ENCODE results near the gene DEFB124. TPM values are rescaled to one million over a fixed set of nuclear protein-coding genes. Genes with fewer than 3 reads are reported as not detected.
"Not testable (repeated sequence)": the region's sequence is repeated elsewhere in the genome, so short reads cannot be mapped to it uniquely, and the experiment has no call there.

The DEFB124 gene
- total RNA-seq, 1 donor from 2014 or later = not detected

- Mint-ChIP-seq H3K4me1 (ENCODE audit: low read depth) (no peaks in the 10 kb centered on the region), H3K27me3 (ENCODE audit: low read depth) (peaks cover 4% of the 10 kb centered on the region), H3K9me3 (no peaks in the 10 kb centered on the region), H3K36me3 (ENCODE audit: low read depth) (no peaks in the 10 kb centered on the region), H3K4me3 (ENCODE audit: low read depth) (no peak overlapping the region), H3K27ac (no peak overlapping the region)
- intact Hi-C loops (cut with micrococcal nuclease) = no loop called here
- no peak for DNase-seq (ENCODE audit: low spot score)
Observed at GRCh38 chr20:31430568-31431115, 44.3 kb downstream of the DEFB124 start.

GRCh38 chr20:31427576-31427975, 47.4 kb downstream of the DEFB124 start:
- DNase-seq (ENCODE audit: low spot score); intact Hi-C loops (cut with micrococcal nuclease); H3K9me3 Mint-ChIP-seq; H3K4me3 Mint-ChIP-seq (ENCODE audit: low read depth); H3K36me3 Mint-ChIP-seq (ENCODE audit: low read depth); H3K4me1 Mint-ChIP-seq (ENCODE audit: low read depth); H3K27me3 Mint-ChIP-seq (ENCODE audit: low read depth); H3K27ac Mint-ChIP-seq: not testable (repeated sequence)

- DNase-seq (ENCODE audit: low spot score); intact Hi-C loops (cut with micrococcal nuclease); H3K27me3 Mint-ChIP-seq (ENCODE audit: low read depth); H3K27ac Mint-ChIP-seq; H3K36me3 Mint-ChIP-seq (ENCODE audit: low read depth); H3K4me1 Mint-ChIP-seq (ENCODE audit: low read depth); H3K4me3 Mint-ChIP-seq (ENCODE audit: low read depth); H3K9me3 Mint-ChIP-seq: not testable (repeated sequence)
Observed at GRCh38 chr20:31426891-31427551, 47.9 kb downstream of the DEFB124 start.

GRCh38 chr20:31425797-31426196, 49.1 kb downstream of the DEFB124 start:
- Mint-ChIP-seq H3K9me3 (no peaks in the 10 kb centered on the region), H3K27ac (no peak overlapping the region), H3K4me1 (ENCODE audit: low read depth) (no peaks in the 10 kb centered on the region), H3K36me3 (ENCODE audit: low read depth) (no peaks in the 10 kb centered on the region), H3K4me3 (ENCODE audit: low read depth) (no peak overlapping the region), H3K27me3 (ENCODE audit: low read depth) (no peaks in the 10 kb centered on the region)
- intact Hi-C loops (cut with micrococcal nuclease) = no loop called here
- DNase-seq (ENCODE audit: low spot score) = no peak

- Mint-ChIP-seq H3K4me1 (ENCODE audit: low read depth) (no peaks in the 10 kb centered on the region), H3K9me3 (no peaks in the 10 kb centered on the region), H3K4me3 (ENCODE audit: low read depth) (no peak overlapping the region), H3K36me3 (ENCODE audit: low read depth) (no peaks in the 10 kb centered on the region), H3K27me3 (ENCODE audit: low read depth) (no peaks in the 10 kb centered on the region), H3K27ac (no peak overlapping the region)
- intact Hi-C loops (cut with micrococcal nuclease) = no loop called here
- DNase-seq (ENCODE audit: low spot score) = no peak
Observed at GRCh38 chr20:31418307-31418706, 56.6 kb downstream of the DEFB124 start.

GRCh38 chr20:31415653-31416052, 59.3 kb downstream of the DEFB124 start:
- Mint-ChIP-seq H3K4me3 (ENCODE audit: low read depth) (no peak overlapping the region), H3K36me3 (ENCODE audit: low read depth) (no peaks in the 10 kb centered on the region), H3K4me1 (ENCODE audit: low read depth) (no peaks in the 10 kb centered on the region), H3K9me3 (no peaks in the 10 kb centered on the region), H3K27me3 (ENCODE audit: low read depth) (no peaks in the 10 kb centered on the region), H3K27ac (no peak overlapping the region)
- no peak for DNase-seq (ENCODE audit: low spot score)
- intact Hi-C loops (cut with micrococcal nuclease) = no loop called here

Other genes with a start within 250 kb of the DEFB124 start
- gene DEFB115, start 217.5 kb downstream of the DEFB124 start, total RNA-seq = not detected in 2 replicates
- not detected in 2 replicates for gene DEFB116, start 166.5 kb downstream of the DEFB124 start, total RNA-seq
- gene DEFB118, start 106.5 kb downstream of the DEFB124 start, total RNA-seq = not detected in 2 replicates
- not detected in 2 replicates for gene DEFB119, start 84.5 kb downstream of the DEFB124 start, total RNA-seq
- gene DEFB121, start 68.9 kb downstream of the DEFB124 start, total RNA-seq = not detected in 2 replicates
- not detected in 2 replicates for gene DEFB123, start 34.5 kb downstream of the DEFB124 start, total RNA-seq
- gene REM1, start 161 bp upstream of the DEFB124 start, total RNA-seq = not detected in 2 replicates
- gene HM13, start 39.3 kb upstream of the DEFB124 start, total RNA-seq = 184 and 188 TPM in 2 replicates
- 1.5 and 2.1 TPM in 2 replicates for gene ID1, start 130.2 kb upstream of the DEFB124 start, total RNA-seq
- gene COX4I2, start 162.8 kb upstream of the DEFB124 start, total RNA-seq = not detected in 2 replicates
- gene BCL2L1, start 247.7 kb upstream of the DEFB124 start, total RNA-seq = 313 and 326 TPM in 2 replicates